Osteocyte (in vitro differentiated cells): Measurements from ENCODE around the gene ARHGAP19. TPM values are rescaled to one million over a fixed set of nuclear protein-coding genes. Genes with fewer than 3 reads are reported as not detected.

Experiments
- DNase-seq: peaks from one replicate; pipeline ENCODE4 v3.0.0; 2021; ENCODE audit warnings: mixed read lengths; ENCODE audit not compliant: unreplicated experiment; ENCODE audit errors: extremely low spot score
- H3K27ac Mint-ChIP-seq: one replicate; pipeline ENCODE4 v1.8.0; 2021; ENCODE audit warnings: mild to moderate bottlenecking, mixed read lengths; ENCODE audit not compliant: unreplicated experiment
- H3K27me3 Mint-ChIP-seq: one replicate; pipeline ENCODE4 v1.8.0; 2021; ENCODE audit warnings: mixed read lengths; ENCODE audit not compliant: unreplicated experiment
- H3K36me3 Mint-ChIP-seq: one replicate; pipeline ENCODE4 v1.8.0; 2021; ENCODE audit warnings: mixed read lengths; ENCODE audit not compliant: unreplicated experiment
- H3K4me1 Mint-ChIP-seq: one replicate; pipeline ENCODE4 v1.8.0; 2021; ENCODE audit warnings: mixed read lengths; ENCODE audit not compliant: unreplicated experiment
- H3K4me3 Mint-ChIP-seq: one replicate; pipeline ENCODE4 v1.8.0; 2021; ENCODE audit warnings: mild to moderate bottlenecking, moderate library complexity, mixed read lengths; ENCODE audit not compliant: unreplicated experiment
- H3K9me3 Mint-ChIP-seq: one replicate; pipeline ENCODE4 v1.8.0; 2021; ENCODE audit warnings: mixed read lengths; ENCODE audit not compliant: unreplicated experiment
- CTCF ChIP-seq: fragments of 200-600 bp; sonication (generic); IDR thresholded peaks from 2 replicates; pipeline ENCODE4 v1.5.0; 2021; ENCODE audit warnings: antibody characterized with exemption, mild to moderate bottlenecking, moderate library complexity
- total RNA-seq: library from RNA; stranded (reverse); gene quantifications from 2 replicates; pipeline ENCODE4 v1.2.1, GENCODE V29; 2021

ARHGAP19 gene
- total RNA-seq, 1 donor from 2014 or later = 5.5 TPM

DNA sequence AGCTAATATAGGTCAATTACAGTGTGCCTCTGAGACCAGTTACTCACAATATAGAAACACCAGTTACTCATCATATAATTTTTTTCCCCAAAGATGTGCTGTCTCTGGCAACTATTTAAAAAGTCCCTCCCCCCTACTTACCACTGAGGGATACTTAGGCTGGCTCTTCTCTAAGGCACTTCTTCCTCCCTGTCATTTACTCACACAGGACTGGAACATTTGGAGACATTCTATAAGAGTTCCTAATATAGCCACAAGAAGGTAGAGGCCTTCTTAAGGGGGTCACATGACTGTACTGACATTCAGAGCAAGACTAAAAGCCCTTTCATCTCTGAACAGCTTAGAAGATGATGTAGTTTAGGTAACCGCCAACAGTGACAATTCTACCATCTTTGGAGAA lies 62.3 kb downstream of the ARHGAP19 start:
- Mint-ChIP-seq H3K9me3 (no peaks in the 10 kb centered on the region), H3K36me3 (peaks cover 5% of the 10 kb centered on the region), H3K4me3 (no peak overlapping the region), H3K27ac (no peak overlapping the region), H3K27me3 (no peaks in the 10 kb centered on the region), H3K4me1 (no peaks in the 10 kb centered on the region)
- no peak for TF ChIP-seq CTCF
- DNase-seq = no peak

GRCh38 chr10:97229322-97230015 lies 63.0 kb downstream of the ARHGAP19 start:
- no peaks in the 10 kb centered on the region for H3K27me3 Mint-ChIP-seq
- H3K27ac Mint-ChIP-seq = no peak overlapping the region
- H3K4me1 Mint-ChIP-seq = no peaks in the 10 kb centered on the region
- TF ChIP-seq CTCF = no peak
- H3K4me3 Mint-ChIP-seq = no peak overlapping the region
- no peak for DNase-seq
- H3K36me3 Mint-ChIP-seq = peaks cover 5% of the 10 kb centered on the region
- no peaks in the 10 kb centered on the region for H3K9me3 Mint-ChIP-seq

- no peaks in the 10 kb centered on the region for H3K27me3 Mint-ChIP-seq
- H3K9me3 Mint-ChIP-seq = no peaks in the 10 kb centered on the region
- DNase-seq = no peak
- no peak overlapping the region for H3K27ac Mint-ChIP-seq
- H3K4me3 Mint-ChIP-seq = no peak overlapping the region
- no peak for TF ChIP-seq CTCF
- no peaks in the 10 kb centered on the region for H3K4me1 Mint-ChIP-seq
- H3K36me3 Mint-ChIP-seq = peaks cover 5% of the 10 kb centered on the region
Measured at GRCh38 chr10:97228775-97229157, 63.7 kb downstream of the ARHGAP19 start.

GRCh38 chr10:97228130-97228774 lies 64.2 kb downstream of the ARHGAP19 start:
- Mint-ChIP-seq H3K36me3 (peaks cover 5% of the 10 kb centered on the region), H3K27ac (no peak overlapping the region), H3K27me3 (no peaks in the 10 kb centered on the region), H3K9me3 (no peaks in the 10 kb centered on the region), H3K4me3 (no peak overlapping the region), H3K4me1 (no peaks in the 10 kb centered on the region)
- no peak for TF ChIP-seq CTCF
- DNase-seq = no peak

DNA sequence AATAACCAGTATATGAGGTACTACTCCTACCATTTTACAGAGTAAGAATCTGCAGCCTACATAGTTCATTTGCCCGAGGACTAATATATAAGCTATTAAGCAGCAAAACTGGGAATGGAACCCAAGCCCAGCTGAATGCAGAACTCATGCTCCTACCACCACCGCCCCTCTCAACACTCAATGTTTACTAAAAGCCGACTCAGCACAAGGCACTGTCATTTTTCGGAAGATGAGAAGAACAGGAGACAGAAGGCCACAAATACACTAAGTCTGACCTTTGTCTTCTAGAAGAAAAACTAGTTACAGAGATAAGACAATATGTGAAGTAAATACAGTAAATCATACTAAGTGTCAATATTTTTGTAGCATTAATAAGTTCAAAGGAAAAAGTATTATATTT lies 66.0 kb downstream of the ARHGAP19 start:
- H3K4me3 Mint-ChIP-seq = no peak overlapping the region
- no peaks in the 10 kb centered on the region for H3K4me1 Mint-ChIP-seq
- no peak for DNase-seq
- H3K9me3 Mint-ChIP-seq = no peaks in the 10 kb centered on the region
- no peak for TF ChIP-seq CTCF
- H3K27me3 Mint-ChIP-seq = no peaks in the 10 kb centered on the region
- no peak overlapping the region for H3K27ac Mint-ChIP-seq
- H3K36me3 Mint-ChIP-seq = peaks cover 4% of the 10 kb centered on the region
